Activated CD4-positive, alpha-beta T cell treated with anti-CD3 and anti-CD28 coated beads, Interleukin-2, amount 10 ng/mL, durations not matched to agents 24 days and 14 days (primary cell): ENCODE results near the gene ARFGAP1. TPM values are rescaled to one million over a fixed set of nuclear protein-coding genes. Genes with fewer than 3 reads are reported as not detected.
A peak's percentile ranks its signal among the peaks of the same experiment; 100 is the strongest.

ENCODE experiments used
- DNase-seq: peaks from one replicate; pipeline ENCODE4 v3.0.0; 2022
- H3K27ac Mint-ChIP-seq: one replicate; pipeline ENCODE4 v1.8.0; 2022; ENCODE audit warnings: mild to moderate bottlenecking, mixed read lengths
- H3K27me3 Mint-ChIP-seq: one replicate; pipeline ENCODE4 v1.8.0; 2022; ENCODE audit warnings: mixed read lengths
- H3K36me3 Mint-ChIP-seq: one replicate; pipeline ENCODE4 v1.8.0; 2022; ENCODE audit warnings: low read depth, mild to moderate bottlenecking, mixed read lengths
- H3K4me1 Mint-ChIP-seq: one replicate; pipeline ENCODE4 v1.8.0; 2021; ENCODE audit warnings: mixed read lengths
- H3K4me3 Mint-ChIP-seq: one replicate; pipeline ENCODE4 v1.8.0; 2022; ENCODE audit warnings: mild to moderate bottlenecking, moderate library complexity, mixed read lengths
- H3K9me3 Mint-ChIP-seq: one replicate; pipeline ENCODE4 v1.8.0; 2021; ENCODE audit warnings: mixed read lengths
- intact Hi-C: fragments of 100-400 bp; cut with micrococcal nuclease; formaldehyde crosslinking; loops from one replicate; pipeline ENCODE4 v1.15.1; 2023
- total RNA-seq: library from RNA; stranded (reverse); gene quantifications from 2 replicates; pipeline ENCODE4 v1.2.3, GENCODE V29; 2022

ARFGAP1 gene
- 97.0 and 98.2 TPM in 2 replicates for total RNA-seq

- Mint-ChIP-seq H3K4me1 (peaks cover 19% of the 10 kb centered on the region), H3K4me3 (peak within 1 kb of the TSS; percentile 93), H3K36me3 (peaks cover 11% of the 10 kb centered on the region), H3K27me3 (peaks cover 8% of the 10 kb centered on the region), H3K9me3 (no peaks in the 10 kb centered on the region), H3K27ac (peak within 1 kb of the TSS; percentile 89)
- intact Hi-C loops: loop anchor here (1.0 to 5.0 kb wide), 2 partner anchors 56 to 685 kb away; partner anchors contain the start of genes UCKL1 and YTHDF1
- peak; percentile 97 for DNase-seq
These were observed at the start of gene ARFGAP1 for GRCh38 chr20:63272105-63273058. ARFGAP1 (plus strand) TSS chr20:63272813; CDS start chr20:63275581, 2,768 bp downstream.

GRCh38 chr20:63223121-63223825 is 49.3 kb upstream of the ARFGAP1 start:
- H3K4me3 Mint-ChIP-seq: no peak overlapping the region
- no peaks in the 10 kb centered on the region for H3K4me1 Mint-ChIP-seq
- intact Hi-C loops: loop anchor here (1.0 kb wide), 1 partner anchor 158 kb away; no protein-coding TSS in a partner anchor
- H3K36me3 Mint-ChIP-seq: no peaks in the 10 kb centered on the region
- peaks cover 2% of the 10 kb centered on the region for H3K27me3 Mint-ChIP-seq
- peak; percentile 87 for DNase-seq
- H3K9me3 Mint-ChIP-seq: no peaks in the 10 kb centered on the region
- H3K27ac Mint-ChIP-seq: no peak overlapping the region

GRCh38 chr20:63223826-63224207 is 48.8 kb upstream of the ARFGAP1 start:
- DNase-seq: no peak
- Mint-ChIP-seq H3K9me3 (no peaks in the 10 kb centered on the region), H3K4me1 (no peaks in the 10 kb centered on the region), H3K4me3 (no peak overlapping the region), H3K27ac (no peak overlapping the region), H3K27me3 (peaks cover 2% of the 10 kb centered on the region), H3K36me3 (no peaks in the 10 kb centered on the region)
- intact Hi-C loops: loop anchor here (1.0 kb wide), 1 partner anchor 157 kb away; no protein-coding TSS in a partner anchor

GRCh38 chr20:63224412-63225081 is 48.1 kb upstream of the ARFGAP1 start:
- H3K9me3 Mint-ChIP-seq: no peaks in the 10 kb centered on the region
- peaks cover 8% of the 10 kb centered on the region for H3K27me3 Mint-ChIP-seq
- no peaks in the 10 kb centered on the region for H3K36me3 Mint-ChIP-seq
- no peak for DNase-seq
- H3K4me1 Mint-ChIP-seq: no peaks in the 10 kb centered on the region
- intact Hi-C loops: no loop called here
- H3K27ac Mint-ChIP-seq: no peak overlapping the region
- no peak overlapping the region for H3K4me3 Mint-ChIP-seq

GRCh38 chr20:63225082-63225454 is 47.5 kb upstream of the ARFGAP1 start:
- Mint-ChIP-seq H3K9me3 (no peaks in the 10 kb centered on the region), H3K4me3 (no peak overlapping the region), H3K36me3 (no peaks in the 10 kb centered on the region), H3K4me1 (no peaks in the 10 kb centered on the region), H3K27me3 (peaks cover 13% of the 10 kb centered on the region), H3K27ac (no peak overlapping the region)
- intact Hi-C loops: no loop called here
- no peak for DNase-seq

- no peak overlapping the region for H3K27ac Mint-ChIP-seq
- no peaks in the 10 kb centered on the region for H3K9me3 Mint-ChIP-seq
- H3K4me3 Mint-ChIP-seq: no peak overlapping the region
- intact Hi-C loops: no loop called here
- peaks cover 25% of the 10 kb centered on the region for H3K27me3 Mint-ChIP-seq
- no peaks in the 10 kb centered on the region for H3K4me1 Mint-ChIP-seq
- no peaks in the 10 kb centered on the region for H3K36me3 Mint-ChIP-seq
- no peak for DNase-seq
These were observed 46.3 kb upstream of the ARFGAP1 start for GRCh38 chr20:63226042-63226943.

GRCh38 chr20:63227260-63227659 is 45.4 kb upstream of the ARFGAP1 start:
- intact Hi-C loops: no loop called here
- no peak overlapping the region for H3K4me3 Mint-ChIP-seq
- H3K27me3 Mint-ChIP-seq: peaks cover 31% of the 10 kb centered on the region
- H3K4me1 Mint-ChIP-seq: no peaks in the 10 kb centered on the region
- H3K27ac Mint-ChIP-seq: no peak overlapping the region
- no peaks in the 10 kb centered on the region for H3K36me3 Mint-ChIP-seq
- H3K9me3 Mint-ChIP-seq: no peaks in the 10 kb centered on the region
- no peak for DNase-seq

GRCh38 chr20:63228806-63229205 is 43.8 kb upstream of the ARFGAP1 start:
- no peak for DNase-seq
- intact Hi-C loops: no loop called here
- Mint-ChIP-seq H3K4me1 (no peaks in the 10 kb centered on the region), H3K4me3 (no peak overlapping the region), H3K27ac (no peak overlapping the region), H3K36me3 (no peaks in the 10 kb centered on the region), H3K9me3 (no peaks in the 10 kb centered on the region), H3K27me3 (peaks cover 32% of the 10 kb centered on the region)

GRCh38 chr20:63230800-63231268 is 41.8 kb upstream of the ARFGAP1 start:
- H3K27ac Mint-ChIP-seq: no peak overlapping the region
- H3K4me1 Mint-ChIP-seq: no peaks in the 10 kb centered on the region
- H3K36me3 Mint-ChIP-seq: no peaks in the 10 kb centered on the region
- DNase-seq: no peak
- intact Hi-C loops: no loop called here
- H3K4me3 Mint-ChIP-seq: no peak overlapping the region
- no peaks in the 10 kb centered on the region for H3K9me3 Mint-ChIP-seq
- peaks cover 32% of the 10 kb centered on the region for H3K27me3 Mint-ChIP-seq

- Mint-ChIP-seq H3K27ac (no peak overlapping the region), H3K4me1 (no peaks in the 10 kb centered on the region), H3K27me3 (peaks cover 32% of the 10 kb centered on the region), H3K9me3 (no peaks in the 10 kb centered on the region), H3K36me3 (no peaks in the 10 kb centered on the region), H3K4me3 (no peak overlapping the region)
- DNase-seq: no peak
- intact Hi-C loops: no loop called here
These were observed 40.2 kb upstream of the ARFGAP1 start for GRCh38 chr20:63232235-63233060.

GRCh38 chr20:63233061-63233344 is 39.6 kb upstream of the ARFGAP1 start:
- Mint-ChIP-seq H3K27ac (no peak overlapping the region), H3K4me3 (no peak overlapping the region), H3K4me1 (no peaks in the 10 kb centered on the region), H3K36me3 (no peaks in the 10 kb centered on the region), H3K9me3 (no peaks in the 10 kb centered on the region), H3K27me3 (peaks cover 32% of the 10 kb centered on the region)
- intact Hi-C loops: no loop called here
- no peak for DNase-seq

- Mint-ChIP-seq H3K27me3 (peaks cover 32% of the 10 kb centered on the region), H3K4me1 (no peaks in the 10 kb centered on the region), H3K27ac (no peak overlapping the region), H3K36me3 (no peaks in the 10 kb centered on the region), H3K9me3 (no peaks in the 10 kb centered on the region), H3K4me3 (no peak overlapping the region)
- no peak for DNase-seq
- intact Hi-C loops: no loop called here
These were observed 38.7 kb upstream of the ARFGAP1 start for GRCh38 chr20:63233924-63234323.
